Kidney (tissue), 14 donors: ENCODE results near the gene CEP68. TPM values are rescaled to one million over a fixed set of nuclear protein-coding genes. Genes with fewer than 3 reads are reported as not detected.

ENCODE experiments used
- DNase-seq, 5 donors: peaks; one replicate each; pipeline ENCODE4 v3.0.0-alpha.2; 2013 to 2020
- FAIRE-seq: peaks from 2 replicates; lab custom pipeline; 2012; peaks lifted over from hg19 to GRCh38; lab: Jason Lieb, UNC
- H3K27ac ChIP-seq, 2 donors: one replicate each; pipeline ENCODE4 v1.7.0; 2013; ENCODE audit warnings: low read depth in 2 of 2, low read length in 2 of 2, inconsistent platforms in 1 of 2
- H3K27me3 ChIP-seq: one replicate; pipeline ENCODE4 v1.7.1; 2013; ENCODE audit warnings: low read length, inconsistent platforms; ENCODE audit not compliant: control insufficient read depth, insufficient read depth
- H3K36me3 ChIP-seq, 3 donors: one replicate each; pipeline versions ENCODE4 v1.7.0 to v1.7.1; 2013; ENCODE audit warnings: low read length in 3 of 3, control low read depth in 1 of 3, inconsistent platforms in 1 of 3; ENCODE audit not compliant: insufficient read depth in 3 of 3, control insufficient read depth in 2 of 3
- H3K4me1 ChIP-seq, 3 donors: one replicate each; pipeline versions ENCODE4 v1.7.0 to v1.7.1; 2013; ENCODE audit warnings: low read length in 3 of 3, inconsistent platforms in 1 of 3, low read depth in 1 of 3; ENCODE audit not compliant: control insufficient read depth in 2 of 3, insufficient read depth in 2 of 3
- H3K4me3 ChIP-seq, 3 donors: one replicate each; pipeline versions ENCODE4 v1.7.0 to v1.8.1; 2013; ENCODE audit warnings: low read length in 3 of 3, control low read depth in 1 of 3, inconsistent platforms in 1 of 3
- H3K9ac ChIP-seq, 3 donors: one replicate each; pipeline versions ENCODE4 v1.7.0 to v1.7.1; 2013; ENCODE audit warnings: low read length in 3 of 3, control low read depth in 1 of 3, inconsistent platforms in 1 of 3
- H3K9me3 ChIP-seq, 3 donors: one replicate each; pipeline versions ENCODE4 v1.7.0 to v1.7.1; 2013; ENCODE audit warnings: low read length in 3 of 3, control low read depth in 1 of 3, inconsistent platforms in 1 of 3; ENCODE audit not compliant: control insufficient read depth in 2 of 3, insufficient read depth in 1 of 3
- CTCF ChIP-seq: IDR thresholded peaks from 3 replicates; pipeline ENCODE4 v1.5.1; 2012; ENCODE audit warnings: mild to moderate bottlenecking, moderate library complexity, borderline replicate concordance; ENCODE audit not compliant: insufficient read depth; ENCODE audit errors: extremely low read depth
- intact Hi-C: fragments of 100-400 bp; cut with DNase I; formaldehyde crosslinking; loops from one replicate; pipeline ENCODE4 v1.11.1; 2022
- polyA plus RNA-seq: library from polyadenylated mRNA; stranded (reverse); fragments of 350-450 nt; fragmentation: Illumina TruSeq; extraction: RNeasy Lipid Tissue Mini Kit (QIAGEN cat#74804); gene quantifications from one replicate; pipeline ENCODE4 v1.2.3, GENCODE V29; 2014; ENCODE audit warnings: low read depth, low replicate concordance; ENCODE audit not compliant: insufficient read depth
- total RNA-seq: library from RNA; stranded (reverse); fragmentation: NEBNext Ultra II Directional; extraction: Animal tissue kit (Norgen Biotek cat#: 25700); gene quantifications from one replicate; pipeline ENCODE4 v1.2.1, GENCODE V29; 2021
- donor health status: control.
- donor health status: control.
- donor health status: control.
- donor health status: control.
- donor health status: control.
- donor health status: DM: yes; HTN: yes; CAD: no.
- donor health status: Normal renal cell carcinoma (clear cell type).

The CEP68 gene
- total and polyA plus RNA-seq, 2 donors from 2014 or later, result 5.6 to 20.3 TPM

- H3K9ac ChIP-seq, result no peak overlapping the region
- no peak overlapping the region for H3K27ac ChIP-seq
- H3K9me3 ChIP-seq, result no peaks in the 10 kb centered on the region
- H3K27me3 ChIP-seq, result no peaks in the 10 kb centered on the region
- DNase-seq (no peak), FAIRE-seq (no peak)
- no peaks in the 10 kb centered on the region for H3K36me3 ChIP-seq
- no peak for TF ChIP-seq CTCF
- no peak overlapping the region for H3K4me3 ChIP-seq
- no peaks in the 10 kb centered on the region for H3K4me1 ChIP-seq
- intact Hi-C loops, result no loop called here
Observed at GRCh38 chr2:65046633-65047407, 9.4 kb upstream of the CEP68 start.

GRCh38 chr2:65049010-65049639 is 7.1 kb upstream of the CEP68 start:
- no peak for TF ChIP-seq CTCF
- no peaks in the 10 kb centered on the region for H3K9me3 ChIP-seq
- no peak overlapping the region for H3K4me3 ChIP-seq
- H3K27me3 ChIP-seq, result no peaks in the 10 kb centered on the region
- intact Hi-C loops, result no loop called here
- FAIRE-seq (no peak), DNase-seq (no peak)
- no peak overlapping the region for H3K9ac ChIP-seq
- no peaks in the 10 kb centered on the region for H3K4me1 ChIP-seq
- no peaks in the 10 kb centered on the region for H3K36me3 ChIP-seq
- no peak overlapping the region for H3K27ac ChIP-seq

- DNase-seq (no peak), FAIRE-seq (no peak)
- Histone ChIP-seq H3K27me3 (no peaks in the 10 kb centered on the region), H3K27ac (no peak overlapping the region), H3K9ac (no peak overlapping the region), H3K4me3 (no peak overlapping the region), H3K4me1 (peaks cover 0 to 2% (median 0%) of the 10 kb centered on the region in 3 donors), H3K9me3 (no peaks in the 10 kb centered on the region), H3K36me3 (no peaks in the 10 kb centered on the region)
- intact Hi-C loops, result no loop called here
- TF ChIP-seq CTCF, result no peak
Observed at GRCh38 chr2:65050931-65051330, 5.3 kb upstream of the CEP68 start.
